H4 (cell line): ENCODE measurements around the gene PRIM2. TPM values are rescaled to one million over a fixed set of nuclear protein-coding genes. Genes with fewer than 3 reads are reported as not detected.
"Not testable (repeated sequence)": the region's sequence is repeated elsewhere in the genome, so short reads cannot be mapped to it uniquely, and the experiment has no call there.

Experiments used
- DNase-seq: peaks from one replicate; pipeline ENCODE4 v3.0.0-alpha.2; 2015; ENCODE audit warnings: low spot score
- total RNA-seq: library from RNA; depleted of rRNA; stranded (reverse); fragments of >200 nt; shearing (Covaris generic); gene quantifications from 2 replicates; pipeline ENCODE4 v1.2.3, GENCODE V29; 2014

The PRIM2 gene
- total RNA-seq, 1 experiment from 2014 or later, result 57.3 TPM

DNA sequence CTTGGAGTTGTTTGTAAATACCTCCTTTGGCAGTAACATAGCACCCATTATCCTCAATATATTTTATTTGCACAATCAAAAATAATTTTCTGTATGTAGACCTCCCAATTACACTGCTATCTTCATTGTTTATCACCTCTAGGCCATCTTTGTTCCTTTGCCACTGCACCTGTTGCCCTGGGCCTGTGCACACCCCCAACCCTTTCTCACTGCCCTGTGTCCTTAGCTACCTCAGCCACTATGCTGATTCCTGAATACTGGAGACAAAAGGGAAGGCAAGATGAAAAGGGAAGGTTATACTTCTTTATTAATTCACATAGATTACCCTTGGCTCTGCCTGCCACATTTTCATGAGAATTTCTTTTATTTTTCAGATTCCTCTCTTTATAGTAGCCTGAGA is 127.9 kb downstream of the PRIM2 start:
- DNase-seq, result not testable (repeated sequence)

DNA sequence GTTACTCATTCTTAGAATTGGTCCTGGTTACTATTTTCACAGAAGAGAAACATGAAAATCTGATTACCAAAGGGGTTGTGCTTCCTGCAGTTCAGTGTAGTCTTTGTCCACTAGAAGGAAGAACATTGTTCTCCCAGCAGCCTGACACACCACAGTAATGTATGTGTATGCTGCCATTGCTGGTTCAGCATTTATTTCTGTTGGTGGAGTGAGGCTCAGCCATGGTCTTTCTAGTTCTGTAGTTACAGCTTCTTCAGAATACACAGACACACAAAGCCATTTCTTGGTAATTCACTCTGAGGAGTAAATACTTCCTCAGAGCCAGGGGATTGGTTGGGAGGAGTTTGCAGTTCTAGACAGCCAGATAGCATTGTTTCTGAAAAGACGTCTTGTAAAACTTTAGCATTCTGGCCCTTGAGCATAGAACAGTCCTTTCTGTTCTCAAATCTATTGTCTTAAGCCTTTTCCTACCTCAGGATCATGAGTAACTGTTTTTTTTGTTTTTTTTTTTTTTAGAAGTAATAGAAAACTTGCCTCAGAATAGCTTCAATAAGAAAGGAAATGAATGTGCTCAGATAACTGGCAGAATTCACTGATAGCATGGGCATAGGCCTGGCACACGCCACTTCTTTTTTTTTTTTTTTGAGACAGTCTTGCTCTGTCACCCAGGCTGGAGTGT is 128.5 kb downstream of the PRIM2 start:
- DNase-seq, result not testable (repeated sequence)

DNA sequence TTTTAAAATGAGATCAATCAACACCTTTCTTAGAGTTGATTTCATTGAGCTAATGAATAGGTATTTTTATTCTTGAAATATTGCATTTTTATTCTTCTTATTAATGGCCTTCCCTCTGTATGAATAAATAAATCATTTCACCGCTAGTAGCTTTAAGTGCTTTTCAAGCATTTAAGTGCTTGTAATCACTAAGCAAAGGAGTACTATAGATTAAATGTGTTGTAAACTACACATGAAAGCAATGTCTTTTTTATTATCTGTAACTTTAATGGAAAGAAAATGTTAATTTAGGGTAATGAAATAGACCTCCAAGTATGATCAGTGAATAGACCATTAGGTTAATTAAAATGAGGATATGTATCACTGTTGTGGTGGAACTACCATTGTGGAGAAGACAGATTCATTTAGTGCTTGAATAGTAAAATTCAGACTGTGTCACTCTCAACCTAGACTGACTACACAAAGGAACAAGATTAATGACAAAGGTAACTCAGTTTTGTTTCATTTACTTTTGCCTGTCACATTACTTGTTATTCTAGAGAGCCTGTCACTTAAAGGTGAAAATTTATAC is 132.2 kb downstream of the PRIM2 start:
- not testable (repeated sequence) for DNase-seq

DNA sequence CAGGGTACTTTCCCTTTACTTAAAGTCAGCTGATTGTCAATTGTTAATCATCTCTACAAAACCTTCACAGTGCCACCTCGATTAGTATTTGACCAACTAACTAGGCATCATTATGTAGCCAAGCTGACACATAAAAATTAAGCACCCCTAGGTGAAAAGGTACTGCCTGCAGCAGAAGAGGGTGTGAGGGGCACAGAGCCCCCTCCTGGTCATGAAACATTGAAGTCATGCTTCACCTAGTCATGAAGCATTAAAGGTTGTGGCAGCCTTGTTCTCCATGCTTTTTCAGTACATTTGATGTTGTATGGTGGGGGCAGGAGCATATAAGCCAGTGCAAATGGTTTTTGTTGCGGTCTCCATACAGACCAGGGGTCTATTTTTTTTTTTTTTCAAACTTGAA is 142.4 kb downstream of the PRIM2 start:
- not testable (repeated sequence) for DNase-seq

DNA sequence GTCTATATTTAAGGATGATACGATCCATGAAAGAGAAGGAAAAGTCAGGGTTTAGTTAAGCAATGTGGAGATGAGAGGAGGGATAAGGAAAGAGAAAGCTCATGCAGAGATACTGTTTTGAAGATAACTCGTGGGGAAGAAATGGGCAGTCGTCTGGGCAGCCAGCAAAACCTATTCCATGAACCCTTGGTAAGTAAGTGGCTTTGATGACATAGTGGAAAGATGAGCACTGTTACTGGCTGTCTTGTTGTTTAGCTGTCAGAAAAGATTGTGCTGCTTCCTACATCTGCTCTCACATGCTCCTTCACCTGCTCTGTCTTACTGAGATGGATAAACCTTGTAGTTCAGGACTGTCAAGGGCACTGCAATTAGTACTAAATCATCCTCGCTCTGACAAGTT is 143.6 kb downstream of the PRIM2 start:
- not testable (repeated sequence) for DNase-seq

DNA sequence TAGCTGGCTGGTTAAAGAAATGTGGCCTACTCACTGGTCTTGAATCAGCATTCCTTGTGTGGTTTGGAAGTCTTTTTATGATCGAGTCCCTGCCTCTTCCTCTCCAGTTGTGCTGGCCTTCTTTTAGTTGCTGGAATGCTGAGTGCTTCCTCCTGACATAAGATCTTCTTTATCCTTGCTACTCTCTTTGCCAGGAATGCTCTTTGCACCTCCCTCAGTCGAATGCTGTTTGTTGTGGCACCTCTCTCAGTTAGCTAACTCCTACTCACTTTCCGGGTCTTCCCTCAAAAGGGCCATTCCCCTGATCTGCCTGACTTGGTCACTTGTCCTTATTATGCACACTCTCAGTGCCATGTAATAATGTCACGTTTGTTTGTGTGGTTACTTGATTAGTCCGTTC is 146.4 kb downstream of the PRIM2 start:
- DNase-seq, result not testable (repeated sequence)

DNA sequence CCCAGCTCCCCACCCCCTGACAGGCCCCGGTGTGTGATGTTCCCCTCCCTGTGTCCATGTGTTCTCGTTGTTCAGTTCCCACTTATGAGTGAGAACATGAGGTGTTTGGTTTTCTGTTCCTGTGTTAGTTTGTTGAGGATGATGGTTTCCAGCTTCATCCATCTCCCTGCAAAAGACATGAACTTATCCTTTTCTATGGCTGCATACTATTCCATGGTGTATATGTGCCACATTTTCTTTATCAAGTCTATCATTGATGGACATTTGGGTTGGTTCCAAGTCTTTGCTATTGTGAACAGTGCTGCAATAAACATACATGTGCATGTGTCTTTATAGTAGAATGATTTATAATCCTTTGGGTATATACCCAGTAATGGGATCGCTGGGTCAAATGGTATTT is 148.5 kb downstream of the PRIM2 start:
- DNase-seq, result not testable (repeated sequence)

DNA sequence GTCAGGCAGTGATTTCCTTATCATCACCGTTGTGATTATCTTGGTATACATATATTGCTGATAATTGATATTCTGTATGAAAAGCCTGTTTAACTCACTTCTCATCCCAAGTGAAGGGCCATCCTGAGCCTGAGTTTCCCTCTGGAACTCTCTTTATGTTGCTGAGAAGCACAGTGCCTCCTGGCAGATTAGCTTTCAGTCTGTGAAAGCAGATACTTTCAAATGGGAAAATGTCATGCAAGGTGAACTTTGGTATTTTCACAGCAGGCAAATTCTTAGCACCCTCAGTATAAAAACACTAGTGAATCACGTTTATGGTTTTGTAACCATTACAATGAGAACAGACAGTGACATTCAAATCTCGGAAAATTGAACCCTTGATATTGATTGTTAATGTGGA is 151.6 kb downstream of the PRIM2 start:
- no peak for DNase-seq

DNA sequence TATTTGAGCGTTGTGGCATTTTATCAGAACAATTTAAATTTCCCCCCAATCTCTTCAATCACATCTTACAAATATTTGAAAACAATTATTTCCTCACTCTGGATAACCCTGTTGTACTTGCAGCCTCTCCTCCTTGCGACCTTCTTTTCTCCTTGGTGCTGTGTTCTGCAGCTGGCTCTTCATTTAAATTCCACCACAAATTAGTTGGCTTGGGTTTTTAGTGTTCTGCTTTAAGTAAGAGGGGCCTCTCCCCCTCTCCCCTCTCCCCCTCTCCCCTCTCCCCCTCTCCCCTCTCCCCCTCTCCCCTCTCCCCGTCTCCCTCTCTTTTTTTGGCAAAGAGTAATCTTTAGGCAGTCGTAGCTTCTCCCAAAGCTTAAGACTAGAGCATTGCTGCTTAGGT is 152.7 kb downstream of the PRIM2 start:
- DNase-seq, result not testable (repeated sequence)

DNA sequence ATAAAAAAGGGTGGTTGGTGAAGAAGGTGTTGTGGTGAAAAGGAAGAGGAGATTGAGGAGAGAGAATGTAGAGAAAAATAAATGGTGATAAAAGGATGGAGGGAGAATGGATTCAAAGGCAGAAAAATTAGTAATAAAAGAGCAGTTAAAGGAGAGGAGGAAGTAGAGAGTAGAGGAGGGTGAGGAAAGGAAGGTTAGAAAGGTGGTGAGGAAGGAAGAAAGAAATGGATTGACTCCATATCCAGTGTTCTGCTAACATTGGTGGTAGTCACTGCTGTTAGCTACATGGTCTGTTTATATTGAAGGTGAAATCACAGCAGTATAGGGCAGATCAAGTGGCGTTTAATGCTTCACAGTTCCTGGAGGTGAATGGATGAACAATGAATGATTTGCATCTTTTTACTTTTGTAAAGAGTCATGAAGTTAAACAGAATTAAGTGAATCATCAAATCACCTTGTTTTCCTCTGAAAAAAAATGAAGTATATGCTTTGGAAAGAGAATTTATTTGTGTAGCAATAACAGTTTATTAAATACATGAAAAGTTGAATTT is 154.0 kb downstream of the PRIM2 start:
- DNase-seq, result not testable (repeated sequence)

DNA sequence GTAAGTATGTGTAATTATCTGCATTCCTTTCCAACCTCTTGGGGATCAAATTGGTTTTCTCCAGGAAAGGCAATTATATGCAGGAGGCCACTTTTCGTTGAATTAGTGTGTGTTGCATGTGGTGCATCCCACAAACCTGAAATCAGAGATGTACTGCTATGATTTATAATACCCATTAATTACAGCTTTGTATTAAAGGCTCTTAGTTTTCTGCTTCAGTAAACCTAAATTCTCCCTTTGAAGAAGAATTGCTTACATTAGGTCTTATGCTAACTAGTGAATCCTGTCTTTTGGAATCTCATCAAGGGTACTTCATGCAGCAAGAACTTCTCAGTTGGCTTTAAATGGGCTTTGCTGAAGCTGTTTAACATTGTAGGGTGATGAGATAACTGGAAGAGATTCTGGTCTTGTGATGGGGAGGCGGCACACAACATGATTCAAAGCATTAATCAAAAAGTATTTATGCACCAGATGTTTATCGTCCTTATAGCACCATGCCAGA is 155.5 kb downstream of the PRIM2 start:
- peak; percentile 80 for DNase-seq

DNA sequence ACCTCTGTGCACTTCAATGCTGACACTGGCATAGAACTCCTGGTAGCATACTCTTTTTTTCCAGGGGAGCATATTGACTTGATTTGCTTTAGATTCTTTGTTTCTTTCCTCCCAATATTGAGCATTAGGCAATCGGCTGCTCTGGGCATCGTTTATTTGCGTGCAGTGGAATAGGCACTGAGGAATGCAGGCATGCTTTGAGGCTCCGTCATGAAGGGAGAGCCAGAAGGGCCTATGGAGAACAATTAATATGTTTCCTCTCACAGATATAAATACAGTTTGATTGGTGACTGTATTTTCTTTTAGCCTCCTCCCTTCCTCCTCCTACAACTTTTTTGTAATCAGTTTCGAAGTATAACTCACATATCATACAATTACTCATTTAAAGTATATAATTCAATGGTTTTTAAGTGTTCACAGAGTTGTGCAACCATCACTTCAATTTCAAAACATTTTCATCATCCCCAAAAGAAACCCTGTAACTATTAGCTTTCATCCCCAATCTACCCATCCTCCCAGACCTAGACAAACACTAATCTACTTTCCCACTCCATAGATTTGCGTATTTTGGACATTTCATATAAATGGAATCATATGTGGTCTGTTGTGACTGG is 157.5 kb downstream of the PRIM2 start:
- DNase-seq, result peak; percentile 30

DNA sequence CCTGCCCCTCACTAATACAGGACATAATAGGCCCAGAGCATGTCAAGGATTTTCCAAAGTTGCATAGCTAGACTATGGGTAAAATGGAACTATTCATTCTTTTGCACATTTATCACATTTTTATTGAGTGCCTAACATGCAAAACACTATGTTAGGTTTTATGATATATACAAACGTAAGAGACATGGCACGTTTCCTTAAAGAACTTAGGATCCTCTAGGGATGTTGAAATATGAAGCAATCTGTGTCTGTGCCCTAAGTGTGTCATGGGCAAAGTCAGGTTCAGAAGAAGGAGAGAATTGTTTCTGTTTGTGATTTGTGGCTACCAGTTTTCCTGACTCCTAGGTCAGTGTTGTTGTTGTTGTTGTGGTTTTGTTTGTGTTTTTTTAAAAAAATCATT is 158.2 kb downstream of the PRIM2 start:
- DNase-seq, result peak; percentile 14

DNA sequence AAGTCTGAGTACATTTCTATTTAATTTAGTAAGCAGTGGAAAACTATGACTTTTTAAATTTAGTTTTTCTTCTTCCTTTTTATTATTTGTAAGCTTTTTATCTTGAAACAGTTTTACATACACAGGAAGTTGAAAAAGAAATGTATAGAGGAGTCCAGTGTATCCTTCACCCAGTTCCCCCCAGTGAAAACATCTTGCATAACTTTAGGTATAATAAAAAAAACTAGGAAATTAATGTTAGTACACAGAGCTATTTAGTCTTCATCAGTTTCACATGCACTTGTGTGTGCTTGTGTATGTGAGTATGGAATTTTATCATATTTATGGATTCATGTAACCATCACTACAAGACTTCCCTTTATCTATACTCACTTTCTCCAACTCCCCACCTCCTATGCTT is 162.8 kb downstream of the PRIM2 start:
- DNase-seq, result not testable (repeated sequence)

DNA sequence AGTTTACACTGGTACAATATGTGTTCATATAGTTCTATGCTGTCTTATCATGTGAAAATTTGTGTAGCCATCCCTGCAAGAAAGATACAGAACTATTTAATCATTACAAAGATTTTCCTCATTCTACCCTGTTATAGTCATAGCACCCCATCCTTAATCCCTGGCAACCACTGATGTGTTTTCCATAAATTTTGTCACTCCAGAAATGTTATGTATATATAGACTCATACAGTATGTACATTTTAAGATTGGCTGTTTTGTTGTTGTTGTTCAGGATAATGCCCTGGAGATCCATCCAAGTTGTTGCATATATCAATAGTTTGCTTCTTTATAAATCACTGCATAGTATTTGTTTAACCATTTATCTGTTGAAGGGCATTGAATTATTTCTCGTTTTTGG is 163.7 kb downstream of the PRIM2 start:
- not testable (repeated sequence) for DNase-seq

DNA sequence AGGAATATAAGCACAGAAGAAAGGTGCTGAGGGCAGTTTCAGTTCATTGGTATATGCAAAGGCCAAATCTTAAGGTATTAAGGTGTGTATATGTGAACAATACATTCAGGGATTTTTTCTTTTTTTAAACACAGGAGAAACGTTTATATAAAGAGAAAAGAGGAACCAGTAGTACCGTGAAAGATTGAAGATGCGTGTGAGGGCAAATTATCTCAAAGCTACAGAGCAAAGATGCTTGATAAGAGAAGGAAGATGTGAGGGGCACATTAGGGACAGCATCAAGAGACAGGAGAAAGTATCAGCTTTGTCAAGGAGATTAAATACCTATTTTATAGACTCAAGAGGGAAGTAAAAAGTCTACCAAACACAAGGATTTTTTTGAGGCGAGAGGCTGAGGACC is 165.0 kb downstream of the PRIM2 start:
- not testable (repeated sequence) for DNase-seq

DNA sequence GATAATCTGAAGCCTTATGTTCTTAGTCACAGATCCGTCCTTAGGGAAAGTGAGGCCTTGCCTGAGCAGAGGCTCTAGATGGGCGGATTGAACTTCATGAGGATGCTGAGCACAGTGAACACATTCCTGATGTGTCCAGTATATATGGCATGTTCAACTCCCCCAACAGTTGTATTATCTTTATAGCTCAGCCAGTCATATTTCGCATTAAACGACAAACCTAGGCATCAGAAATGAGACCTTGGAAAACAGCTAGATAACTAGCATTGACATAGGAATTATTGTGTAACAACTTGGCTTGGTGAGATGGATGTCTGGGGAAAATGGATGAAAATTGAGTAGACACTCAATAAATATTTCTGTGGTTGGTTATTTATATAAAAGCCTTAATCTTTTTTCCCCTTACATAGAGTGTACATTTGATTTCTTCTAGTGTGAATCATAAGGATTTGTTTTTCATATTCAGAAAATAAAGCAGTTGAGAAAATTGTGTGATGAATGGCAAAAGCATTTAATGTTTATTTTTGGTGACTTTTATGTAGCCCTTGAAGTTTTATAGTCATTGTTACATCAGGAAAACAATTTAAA is 169.2 kb downstream of the PRIM2 start:
- DNase-seq, result not testable (repeated sequence)

DNA sequence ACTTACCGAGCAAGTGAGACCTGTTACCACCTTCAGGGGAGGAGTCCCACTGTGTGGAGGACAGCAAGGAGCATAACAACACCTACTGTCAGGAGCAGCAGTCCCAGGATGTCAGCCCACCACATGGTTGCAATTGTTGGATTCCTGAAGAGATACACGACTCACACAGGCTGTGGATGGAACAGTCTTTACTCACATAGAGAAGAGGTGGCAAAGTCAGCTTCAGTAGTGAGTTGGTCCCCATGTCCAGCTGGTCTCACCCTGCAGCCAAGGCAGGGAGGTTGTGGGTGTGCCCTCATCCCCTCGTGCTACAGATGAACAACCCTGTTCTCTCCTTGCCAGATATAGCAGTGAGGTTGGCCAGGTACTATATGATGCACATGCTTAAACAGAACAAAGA is 171.1 kb downstream of the PRIM2 start:
- DNase-seq, result not testable (repeated sequence)

DNA sequence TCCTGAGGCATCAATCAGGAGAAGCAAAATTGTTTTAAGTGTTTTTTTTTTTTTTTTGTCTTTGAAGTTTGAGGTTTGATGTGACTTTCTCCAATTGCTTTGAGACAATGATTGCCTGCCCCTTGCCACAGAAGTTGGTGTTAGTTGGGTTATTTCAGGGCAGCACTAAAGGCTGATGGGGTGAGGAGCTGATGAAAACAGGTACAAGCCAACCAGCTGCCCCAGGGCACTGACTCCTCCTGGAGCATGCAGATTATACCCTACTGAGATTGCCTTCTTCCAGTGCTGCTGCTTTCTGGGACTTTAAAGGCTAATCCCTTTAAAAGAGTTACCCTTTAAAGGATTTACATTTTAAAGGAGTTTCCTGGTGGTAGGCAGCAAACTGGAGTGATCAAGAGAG is 172.5 kb downstream of the PRIM2 start:
- DNase-seq, result not testable (repeated sequence)

DNA sequence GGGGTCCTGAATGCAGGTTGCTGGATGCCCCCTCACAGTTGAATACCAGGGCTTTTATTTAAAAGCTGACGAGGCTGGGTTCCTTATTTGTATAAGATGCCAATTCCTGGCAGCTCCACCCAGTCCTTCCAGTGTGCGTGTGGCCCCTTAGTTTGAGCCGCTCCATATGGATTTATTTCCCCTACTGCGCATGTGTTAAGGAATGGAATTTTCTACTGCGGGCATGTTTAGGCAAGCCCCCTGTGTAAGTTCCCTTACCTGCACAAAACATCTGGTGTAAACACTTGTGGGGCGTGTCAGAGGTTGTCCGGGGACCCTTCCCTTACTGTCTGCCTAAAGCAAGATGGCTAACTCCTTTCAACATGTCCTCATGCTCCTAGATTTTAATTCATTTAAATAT is 174.4 kb downstream of the PRIM2 start:
- not testable (repeated sequence) for DNase-seq

DNA sequence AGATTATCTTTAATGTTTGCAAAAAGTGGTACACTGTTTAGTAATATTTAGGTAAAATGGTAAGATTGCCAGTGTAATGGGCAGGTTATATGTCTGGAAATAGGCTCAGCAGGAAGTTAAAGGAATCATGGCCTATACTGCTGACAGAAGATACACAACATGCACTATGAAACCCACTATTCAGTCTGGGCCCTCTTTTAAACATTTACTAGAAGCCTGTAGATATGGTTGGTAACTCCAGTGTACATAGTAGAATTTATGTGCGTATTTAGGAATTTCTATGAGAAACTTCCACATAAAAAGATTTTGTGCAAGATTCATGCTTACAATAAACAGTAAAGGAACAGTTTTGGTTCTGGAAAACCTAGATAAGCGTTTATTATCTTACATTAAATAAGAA is 178.8 kb downstream of the PRIM2 start:
- DNase-seq, result not testable (repeated sequence)

DNA sequence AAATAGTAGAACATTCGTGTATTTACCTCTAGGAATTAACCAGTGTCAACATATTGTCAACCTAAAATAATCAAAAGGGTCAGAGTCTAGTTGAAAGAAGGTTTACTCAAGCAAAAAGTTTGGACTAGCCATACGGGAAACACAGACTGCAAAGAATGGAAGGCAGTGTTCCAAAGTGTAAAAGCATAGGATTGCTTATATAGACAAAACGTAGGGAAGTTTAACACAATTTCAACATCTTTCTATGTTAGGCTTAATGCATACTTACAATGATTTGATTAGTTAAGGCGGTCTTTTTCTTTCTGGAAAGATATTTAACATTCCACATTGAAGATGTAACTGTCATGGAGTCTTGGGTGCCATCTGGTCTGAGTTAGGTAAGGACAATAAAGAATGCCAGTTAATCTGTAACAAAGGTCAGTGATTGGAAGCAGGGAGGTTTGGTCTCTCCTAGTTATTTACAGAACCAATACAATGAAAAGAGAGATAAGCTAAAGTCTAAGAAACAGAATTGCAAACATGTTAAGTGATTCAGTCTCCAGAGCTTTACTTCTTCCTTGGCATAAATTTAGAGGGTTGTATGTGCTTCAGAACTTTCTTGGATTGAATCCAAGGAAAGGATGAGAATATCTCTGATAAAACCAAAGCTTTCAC is 183.1 kb downstream of the PRIM2 start:
- not testable (repeated sequence) for DNase-seq
